ENCODE results near the gene ARID5A.

ARID5A gene

DNA sequence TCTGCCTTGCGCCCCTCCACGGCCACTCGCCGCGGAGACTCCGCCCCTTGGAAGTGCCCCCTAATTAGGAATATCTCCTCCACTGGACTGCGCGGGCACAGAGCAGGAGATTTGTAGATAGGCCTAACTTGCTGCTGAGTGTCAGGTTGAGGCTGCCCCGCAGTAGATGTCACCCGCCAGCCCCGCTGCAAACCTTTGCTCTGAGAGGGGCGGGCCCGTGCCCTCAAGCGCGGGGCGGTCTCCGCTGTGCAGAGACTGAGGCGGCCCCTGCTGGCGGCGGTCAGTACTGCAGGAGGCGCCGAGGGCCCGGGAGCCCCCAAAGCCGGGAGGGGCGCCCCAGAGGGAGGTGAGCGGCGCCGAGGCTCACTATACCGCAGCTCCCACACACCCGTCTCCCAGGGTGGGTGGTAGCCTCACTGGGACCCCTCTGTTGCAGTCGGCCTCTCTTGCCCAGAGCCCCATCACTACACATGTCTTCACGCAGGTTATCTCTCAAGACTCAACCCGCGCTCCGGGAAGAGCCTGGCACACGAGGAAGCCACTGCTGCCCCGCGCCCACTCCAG lies 28.5 kb upstream of the ARID5A start:
- DNase-seq, result peak in 8 of 14 donors; percentile 23 to 79 (median 49)

GRCh38 chr2:96508521-96509113 lies 27.9 kb upstream of the ARID5A start:
- no peak for DNase-seq

DNA sequence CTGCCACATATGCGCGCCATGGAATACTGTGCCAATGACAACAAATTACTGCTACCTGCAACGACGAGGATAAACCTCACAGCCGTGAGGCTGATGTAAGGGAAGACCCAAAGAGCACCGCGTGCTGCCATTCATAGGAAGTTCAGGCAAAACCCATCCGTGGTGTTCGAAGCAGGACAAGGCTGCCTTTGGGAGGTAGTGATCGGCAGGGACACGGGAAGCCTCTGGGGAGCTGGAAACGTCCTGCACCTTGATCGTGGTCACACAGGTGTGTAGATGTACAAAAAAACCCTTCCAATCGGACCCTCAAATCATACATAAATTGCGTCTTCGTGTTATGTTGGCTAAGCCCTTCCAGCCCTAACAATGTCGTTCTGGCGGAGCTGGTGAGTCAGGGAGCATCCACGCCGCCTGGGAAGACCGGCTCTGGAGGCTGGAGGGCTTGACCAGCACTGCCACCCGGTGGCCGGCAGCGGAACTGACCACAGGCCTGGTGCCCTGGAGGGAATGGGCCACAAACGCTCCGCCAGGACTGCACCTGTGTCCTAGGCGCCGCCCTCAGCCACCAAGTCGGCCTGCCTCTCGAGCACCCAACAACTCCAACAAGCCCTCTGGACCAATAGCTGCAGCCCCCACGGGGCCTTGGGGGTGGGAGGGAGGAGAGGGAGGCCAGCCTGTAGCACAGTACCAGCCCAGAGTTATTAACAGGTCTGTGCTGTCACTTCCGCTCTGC lies 27.3 kb upstream of the ARID5A start:
- DNase-seq, result peak in 12 of 14 donors; percentile 39 to 85 (median 72)

- no peak for DNase-seq
Observed at GRCh38 chr2:96509847-96510230, 26.7 kb upstream of the ARID5A start.

DNA sequence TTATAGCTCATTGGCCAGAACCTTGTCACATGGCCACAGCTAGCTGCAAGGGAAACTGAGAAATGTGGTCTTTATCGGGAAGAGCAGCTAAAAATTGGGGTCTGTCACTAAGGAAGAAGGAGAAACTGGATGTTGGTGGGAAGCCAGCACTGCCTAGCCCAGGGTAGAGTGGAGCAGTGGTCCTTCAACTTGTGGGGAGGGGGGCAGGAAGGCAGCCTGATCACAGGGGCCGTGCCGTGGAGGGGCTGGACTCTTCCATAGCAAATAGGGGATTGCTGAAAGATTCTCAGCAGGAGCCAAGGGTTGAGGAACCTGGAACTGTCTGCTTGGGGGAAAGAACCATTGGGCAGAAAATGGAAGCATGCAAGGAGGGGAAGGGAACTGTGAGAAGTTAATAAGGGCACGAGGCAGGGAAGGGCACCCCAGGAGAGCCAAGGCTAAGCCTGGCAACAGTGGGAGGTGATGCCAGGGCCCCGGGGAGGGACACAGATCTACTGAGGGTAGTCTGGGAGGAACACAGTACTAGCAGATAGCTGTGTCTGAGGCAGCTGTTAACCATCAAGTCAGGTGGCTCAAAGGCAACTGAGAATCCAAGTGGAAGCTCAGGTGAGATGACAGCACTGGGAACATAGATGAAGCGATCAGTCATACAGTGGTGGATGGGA lies 25.5 kb upstream of the ARID5A start:
- no peak for DNase-seq

- DNase-seq, result no peak
Observed at GRCh38 chr2:96511851-96512250, 24.7 kb upstream of the ARID5A start.

GRCh38 chr2:96512341-96512740 lies 24.2 kb upstream of the ARID5A start:
- DNase-seq, result no peak

DNA sequence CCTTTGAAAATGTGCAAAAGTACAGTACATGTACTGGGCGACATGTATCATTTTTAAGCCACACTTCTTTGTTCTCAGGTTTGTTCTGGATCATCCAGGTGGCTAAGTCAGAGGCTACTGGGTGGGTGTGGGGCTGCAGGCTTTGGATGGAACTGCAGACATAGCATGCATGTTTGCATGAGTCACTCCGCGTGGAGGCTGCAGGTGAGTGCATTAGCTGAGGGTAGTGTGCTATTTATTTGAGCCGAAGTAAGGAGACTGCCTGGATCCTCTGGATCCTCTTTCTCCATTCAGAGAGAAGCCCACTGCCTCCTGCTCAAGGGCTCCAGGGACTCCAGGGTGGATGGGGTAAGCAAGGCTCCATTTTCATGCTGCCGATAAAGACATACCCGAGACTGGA lies 22.0 kb upstream of the ARID5A start:
- no peak for DNase-seq

DNA sequence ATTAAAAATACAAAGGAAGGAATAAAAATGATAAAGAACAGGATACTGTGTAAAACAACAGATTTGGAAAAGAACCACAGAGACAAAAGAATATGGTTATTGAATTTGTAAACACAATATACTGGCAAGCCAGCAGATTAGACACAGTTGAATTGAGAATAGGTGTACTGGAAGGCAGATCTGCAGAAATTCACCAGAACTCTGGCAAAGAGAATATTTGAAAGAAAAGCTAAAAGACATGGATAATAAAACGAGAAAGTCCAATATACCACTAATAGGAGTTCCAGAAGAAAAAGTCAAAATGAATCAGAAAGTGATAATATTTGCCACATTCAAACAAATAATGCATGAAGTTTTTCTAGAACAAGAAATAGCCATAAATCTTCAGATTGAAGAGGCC lies 19.5 kb upstream of the ARID5A start:
- no peak for DNase-seq

DNA sequence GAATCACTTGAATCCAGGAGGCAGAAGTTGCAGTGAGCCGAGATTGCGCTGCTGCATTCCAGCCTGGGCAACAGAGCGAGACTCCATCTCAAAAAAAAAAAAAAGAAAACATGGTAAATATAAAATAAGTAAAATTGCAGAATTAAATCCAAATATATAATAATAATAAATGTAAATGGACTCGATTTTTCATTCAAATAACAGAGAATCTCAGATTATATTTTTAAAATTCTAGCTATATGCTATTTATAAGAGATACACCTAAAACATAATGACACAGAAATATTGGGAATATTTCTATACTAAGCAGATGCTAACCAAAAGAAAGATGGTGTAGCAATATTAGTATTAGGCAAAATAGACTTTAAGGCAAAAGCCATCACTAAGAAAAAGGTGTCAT lies 16.3 kb upstream of the ARID5A start:
- no peak for DNase-seq

DNA sequence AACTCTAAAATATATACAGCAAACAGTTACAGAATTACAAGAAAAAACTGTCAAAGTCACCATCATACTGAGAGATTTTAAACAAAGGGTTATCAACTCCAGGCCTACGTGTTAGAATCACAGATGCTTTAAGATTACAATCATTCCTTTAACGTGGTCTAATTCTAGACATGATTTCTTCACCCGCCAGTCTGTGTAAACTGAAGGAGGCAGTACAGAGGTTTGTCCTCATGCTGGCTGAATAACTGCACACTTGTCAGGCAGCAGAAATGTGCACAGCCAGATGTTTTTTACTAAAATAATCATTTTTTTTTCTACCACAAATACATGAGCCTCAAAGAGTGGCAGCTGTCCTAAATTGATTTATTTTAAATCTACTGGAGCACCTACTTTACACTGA lies 15.9 kb upstream of the ARID5A start:
- no peak for DNase-seq

DNA sequence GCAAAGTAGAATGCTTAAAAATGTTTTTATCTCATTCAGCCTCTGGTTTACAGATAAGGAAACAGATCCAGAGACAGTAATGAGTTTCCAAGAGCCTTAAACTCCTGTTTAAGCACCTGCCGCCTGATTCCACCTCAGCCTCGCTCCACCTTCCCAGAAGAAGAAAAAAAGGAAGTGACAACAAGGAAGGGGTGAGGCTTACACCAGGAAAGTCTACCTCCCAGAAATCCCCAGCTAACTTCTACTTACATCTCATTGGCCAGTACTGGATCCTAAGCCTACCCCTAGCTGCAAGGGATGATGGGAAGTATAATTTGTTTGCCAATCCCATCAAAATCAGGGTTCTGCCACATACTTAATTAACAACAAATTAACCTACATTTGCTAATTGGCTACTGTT lies 15.3 kb upstream of the ARID5A start:
- no peak for DNase-seq

GRCh38 chr2:96522304-96523203 lies 14.0 kb upstream of the ARID5A start:
- no peak for DNase-seq

DNA sequence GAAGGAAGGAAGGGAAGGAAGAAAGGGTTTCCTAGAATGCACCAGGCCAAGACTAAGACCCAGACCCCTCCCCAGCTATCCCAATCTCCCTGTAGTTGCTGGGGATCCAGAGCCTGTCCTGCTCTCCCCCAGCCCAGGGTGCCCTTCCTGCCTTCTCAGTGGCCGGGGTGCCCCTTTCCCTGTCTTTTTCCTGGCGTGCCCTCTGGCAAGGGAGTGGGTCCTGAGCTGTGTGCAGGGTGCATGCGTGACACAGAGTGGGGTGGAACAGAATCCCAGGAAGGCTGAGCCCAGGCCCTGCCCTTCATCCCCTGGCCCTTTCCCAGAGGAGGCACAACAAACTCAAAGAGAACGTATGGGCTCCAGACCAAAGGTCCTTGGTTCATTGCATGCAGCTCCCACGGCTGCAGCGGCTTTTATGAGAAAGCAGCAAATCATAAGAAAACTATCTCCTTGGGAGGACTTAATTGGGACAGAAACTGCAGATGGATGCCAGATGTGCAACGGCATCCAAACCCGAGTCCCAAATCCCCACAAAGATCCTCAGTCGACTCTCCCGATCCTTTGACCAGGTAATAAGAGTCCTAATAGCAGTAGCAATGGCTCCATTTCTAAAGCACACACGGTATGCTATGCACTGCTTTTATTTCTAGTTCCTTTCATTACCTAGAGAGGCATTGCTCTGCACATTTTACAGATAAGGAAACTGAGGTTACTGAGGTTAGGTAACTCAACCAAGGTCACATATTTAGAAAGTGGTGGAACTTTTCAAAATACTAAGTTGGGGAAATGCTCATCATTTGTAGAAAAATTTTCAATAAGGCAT lies 12.7 kb upstream of the ARID5A start:
- no peak for DNase-seq

GRCh38 chr2:96524482-96525210 lies 11.9 kb upstream of the ARID5A start:
- no peak for DNase-seq

DNA sequence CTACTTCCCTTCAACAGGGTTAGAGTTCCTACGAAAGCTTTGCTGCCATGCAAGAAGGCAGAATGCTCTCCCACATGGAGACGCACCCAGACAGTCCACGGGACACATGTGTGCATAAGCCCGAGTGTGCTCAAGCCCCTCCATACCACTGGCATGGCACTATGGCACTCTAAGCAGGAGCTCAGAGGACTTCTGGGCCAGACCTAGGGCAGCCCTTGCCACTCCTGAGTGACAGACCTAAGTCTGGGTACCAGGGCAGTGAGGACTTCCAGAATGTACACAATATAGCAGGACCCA lies 11.4 kb upstream of the ARID5A start:
- DNase-seq, result no peak

- DNase-seq, result no peak
Observed at GRCh38 chr2:96526101-96526591, 10.4 kb upstream of the ARID5A start.

GRCh38 chr2:96526615-96527285 lies 9.8 kb upstream of the ARID5A start:
- DNase-seq, result no peak

GRCh38 chr2:96527286-96528005 lies 9.1 kb upstream of the ARID5A start:
- peak in 3 of 14 donors; percentile 21 to 29 (median 28) for DNase-seq

All from C1 segment of cervical spinal cord (tissue), 14 donors.